HG03354 (cell line): Measurements from ENCODE around the gene CFD.
"Not testable (repeated sequence)": the region's sequence is repeated elsewhere in the genome, so short reads cannot be mapped to it uniquely, and the experiment has no call there.

Experiments used
- ATAC-seq: cut with Tn5 transposase; IDR thresholded peaks from one replicate; pipeline ENCODE4 v1.9.1; 2021; ENCODE audit warnings: mild to moderate bottlenecking; ENCODE audit not compliant: unreplicated experiment, poor library complexity, severe bottlenecking

The CFD gene

DNA sequence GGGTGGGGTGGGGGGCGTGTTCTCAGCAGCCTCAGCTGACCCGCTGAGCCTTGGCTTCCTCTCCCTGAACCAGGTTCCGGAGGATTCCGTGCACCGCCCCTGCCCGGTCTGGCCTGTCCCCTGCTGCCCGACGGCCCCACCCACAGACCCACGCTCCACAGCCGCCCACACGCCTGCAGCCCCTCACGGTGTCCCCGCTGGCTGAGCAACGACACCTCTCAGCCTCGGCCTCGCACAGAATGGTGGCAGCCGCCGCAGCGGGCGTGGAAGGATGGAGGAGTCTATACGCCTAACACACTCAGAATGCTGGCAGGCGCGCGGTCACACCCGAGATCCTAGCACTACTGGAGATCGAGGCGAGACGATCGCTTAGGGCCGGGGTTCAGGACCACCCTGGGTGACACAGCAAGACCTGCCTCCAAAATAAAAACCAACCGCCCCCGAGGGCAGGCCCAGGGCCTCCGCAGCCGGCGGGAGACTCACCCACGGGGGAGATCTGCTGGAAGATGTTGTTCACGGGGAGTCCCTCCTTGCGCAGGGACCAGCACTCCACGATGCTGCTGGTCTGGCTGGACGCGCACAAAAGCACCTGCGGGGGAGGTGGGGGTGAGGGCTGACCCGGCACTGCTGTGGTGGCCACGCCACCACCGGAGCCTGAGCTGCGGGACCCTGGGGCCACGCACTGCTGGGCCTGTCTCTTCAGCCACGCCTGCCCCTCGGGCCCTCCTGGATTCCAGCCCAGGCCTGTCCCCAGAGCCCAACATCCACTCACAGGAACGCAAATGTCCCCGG is 25.2 kb downstream of the CFD start:
- no peak for ATAC-seq

- ATAC-seq, result no peak
Observed at GRCh38 chr19:885536-886224, 26.2 kb downstream of the CFD start.

DNA sequence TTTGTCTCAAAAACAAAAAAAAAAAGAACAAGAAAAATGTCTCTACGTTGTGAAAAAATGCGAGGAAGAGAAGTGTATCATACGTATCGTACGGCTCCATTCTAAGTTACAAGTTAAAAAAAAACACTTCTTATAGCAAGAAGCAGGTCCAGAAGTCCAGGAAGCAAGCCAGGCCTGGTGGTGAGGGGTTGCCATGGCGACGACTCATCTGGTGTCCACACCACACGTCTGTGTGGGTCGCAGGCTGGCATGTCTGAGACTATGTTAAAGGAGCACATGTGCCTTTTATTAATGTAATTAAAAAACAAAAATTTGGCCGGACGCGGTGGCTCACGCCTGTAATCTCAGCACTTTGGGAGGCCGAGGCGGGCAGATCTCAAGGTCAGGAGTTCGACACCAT is 27.6 kb downstream of the CFD start:
- ATAC-seq, result no peak

DNA sequence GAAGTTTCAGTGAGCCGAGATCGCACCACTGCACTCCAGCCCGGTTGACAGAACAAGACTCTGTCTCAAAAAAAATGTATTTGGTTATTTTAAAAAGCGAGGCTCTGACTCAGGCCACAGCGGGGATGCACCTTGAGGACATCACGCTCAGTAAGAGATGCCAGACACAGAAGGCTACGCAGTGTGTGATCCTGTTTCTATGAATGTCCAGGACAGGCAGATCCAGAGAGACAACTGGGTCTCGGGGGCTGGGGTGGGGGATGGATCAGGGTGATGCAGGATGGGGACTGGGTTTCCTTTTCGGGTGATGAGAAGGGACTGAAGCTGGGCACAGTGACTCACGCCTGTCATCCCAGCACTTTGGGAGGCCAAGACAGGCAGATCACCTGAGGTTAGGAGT is 28.1 kb downstream of the CFD start:
- ATAC-seq, result no peak

DNA sequence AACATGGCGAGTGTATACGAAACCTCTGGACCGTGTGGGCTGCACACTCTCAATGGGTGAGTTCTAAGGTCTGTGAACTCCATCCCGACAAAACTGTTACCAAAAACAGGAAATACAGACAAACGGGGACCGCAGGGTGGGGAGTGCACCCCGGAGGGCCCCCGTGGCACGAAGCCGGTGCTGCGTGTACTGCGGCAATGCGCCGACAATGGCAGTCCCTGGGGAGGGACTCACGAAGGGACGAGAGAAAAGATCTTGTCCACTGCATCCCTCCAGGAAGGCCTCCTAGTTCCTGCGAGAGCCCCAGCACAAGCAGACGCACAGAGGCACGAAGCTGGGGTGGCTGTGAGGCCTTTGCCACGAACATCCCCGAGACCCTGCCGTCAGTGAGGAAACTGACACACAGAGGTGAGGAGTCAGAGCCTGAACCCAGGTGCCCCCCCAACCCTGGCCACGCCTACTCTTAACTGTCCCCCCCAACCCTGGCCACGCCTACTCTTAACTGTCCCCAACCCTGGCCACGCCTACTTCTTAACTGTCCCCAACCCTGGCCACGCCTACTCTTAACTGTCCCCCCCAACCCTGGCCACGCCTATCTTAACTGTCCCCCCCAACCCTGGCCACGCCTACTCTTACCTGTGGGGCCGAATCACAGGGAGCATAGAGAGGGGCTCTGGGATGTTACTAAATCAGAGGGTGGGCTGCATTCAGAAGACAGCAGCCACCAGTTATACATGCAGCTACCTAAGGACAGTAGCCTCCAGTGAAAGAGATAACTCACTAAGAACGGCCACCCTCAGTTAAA is 29.3 kb downstream of the CFD start:
- ATAC-seq, result no peak

- no peak for ATAC-seq
Observed at GRCh38 chr19:889662-890295, 30.3 kb downstream of the CFD start.

GRCh38 chr19:890831-891230 is 31.4 kb downstream of the CFD start:
- no peak for ATAC-seq

DNA sequence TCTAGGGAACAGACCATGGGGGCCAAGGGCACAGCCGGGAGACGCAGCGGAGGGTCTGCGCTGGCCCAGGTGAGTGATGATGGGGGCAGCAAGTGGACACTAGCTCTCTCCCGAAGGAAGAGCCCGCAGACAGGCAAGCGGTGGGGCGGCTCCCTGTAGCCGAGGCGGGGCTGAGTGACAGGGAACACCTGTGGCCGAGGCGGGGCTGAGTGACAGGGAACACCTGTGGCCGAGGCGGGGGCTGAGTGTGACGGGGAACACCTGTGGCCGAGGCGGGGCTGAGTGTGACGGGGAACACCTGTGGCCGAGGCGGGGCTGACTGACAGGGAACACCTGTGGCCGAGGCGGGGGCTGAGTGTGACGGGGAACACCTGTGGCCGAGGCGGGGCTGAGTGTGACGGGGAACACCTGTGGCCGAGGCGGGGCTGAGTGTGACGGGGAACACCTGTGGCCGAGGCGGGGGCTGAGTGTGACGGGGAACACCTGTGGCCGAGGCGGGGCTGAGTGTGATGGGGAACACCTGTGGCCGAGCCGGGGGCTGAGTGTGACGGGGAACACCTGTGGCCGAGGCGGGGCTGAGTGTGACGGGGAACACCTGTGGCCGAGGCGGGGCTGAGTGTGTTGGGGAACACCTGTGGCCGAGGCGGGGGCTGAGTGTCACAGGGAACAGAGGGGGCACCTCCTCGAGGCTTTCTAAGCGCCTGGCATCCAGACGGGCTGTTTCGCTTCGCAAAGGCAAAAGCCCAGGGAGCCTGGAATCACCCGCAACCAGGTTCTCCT is 32.1 kb downstream of the CFD start:
- not testable (repeated sequence) for ATAC-seq

DNA sequence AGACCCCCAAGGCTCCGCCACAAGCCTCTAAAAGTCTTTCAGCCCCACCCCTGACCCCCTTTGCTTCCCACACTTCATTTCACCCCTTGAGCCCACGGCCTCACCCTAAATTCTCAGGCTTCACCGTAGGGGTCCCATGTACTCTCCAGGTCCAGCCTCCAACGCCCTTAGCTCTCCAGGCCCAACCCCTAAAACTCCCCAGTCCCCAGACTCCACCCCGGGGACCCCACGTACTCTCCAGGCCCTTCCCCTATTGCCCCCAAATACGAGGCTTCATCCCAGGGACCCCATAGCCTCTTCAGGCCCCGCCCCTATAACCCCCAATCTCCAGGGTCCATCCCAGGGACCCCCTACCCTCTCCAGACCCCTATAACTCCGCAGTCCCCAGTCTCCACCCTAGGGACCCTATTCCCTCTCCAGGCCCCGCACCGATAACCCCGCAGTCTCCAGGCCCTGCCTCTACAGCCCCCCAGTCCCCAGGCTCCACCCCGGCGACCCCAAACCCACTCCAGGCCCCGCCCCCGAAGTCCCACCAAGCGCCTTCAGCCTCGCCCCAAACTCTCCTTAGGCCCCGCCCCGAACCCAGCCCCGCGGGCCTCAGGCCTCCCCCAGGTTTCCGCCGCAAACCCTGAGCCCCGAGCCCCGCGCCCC is 32.9 kb downstream of the CFD start:
- ATAC-seq, result no peak

DNA sequence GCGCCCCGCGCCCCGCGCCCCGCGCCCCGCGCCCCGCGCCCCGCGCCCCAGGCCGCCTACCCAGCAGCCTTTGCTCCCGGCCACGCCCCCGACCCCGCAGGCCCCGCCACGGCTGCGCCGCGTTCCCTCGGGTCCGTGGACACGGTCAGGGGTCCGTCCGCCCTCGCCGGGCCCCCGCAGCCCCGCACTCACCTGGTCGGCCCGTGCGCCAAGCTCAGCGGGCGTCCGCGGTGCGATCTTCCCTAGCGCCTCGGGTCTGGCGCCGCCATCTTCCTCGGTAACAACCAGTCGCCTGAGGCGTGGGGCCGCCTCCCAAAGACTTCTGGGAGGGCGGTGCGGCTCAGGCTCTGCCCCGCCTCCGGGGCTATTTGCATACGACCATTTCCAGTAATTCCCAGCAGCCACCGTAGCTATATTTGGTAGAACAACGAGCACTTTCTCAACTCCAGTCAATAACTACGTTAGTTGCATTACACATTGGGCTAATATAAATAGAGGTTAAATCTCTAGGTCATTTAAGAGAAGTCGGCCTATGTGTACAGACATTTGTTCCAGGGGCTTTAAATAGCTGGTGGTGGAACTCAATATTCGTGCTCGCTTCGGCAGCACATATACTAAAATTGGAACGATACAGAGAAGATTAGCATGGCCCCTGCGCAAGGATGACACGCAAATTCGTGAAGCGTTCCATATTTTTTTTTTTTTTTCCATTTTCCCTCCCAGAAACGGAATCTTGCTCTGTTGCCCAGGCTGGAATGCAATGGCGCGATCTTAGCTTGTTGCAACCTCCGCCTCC is 33.6 kb downstream of the CFD start, which contains the start of the genes MED16 and RNU6-9:
Gene MED16 (minus strand): TSS at position 294 of the 796 bp plus-strand sequence. CDS start 2,056 bp downstream, outside the sequence.
Gene RNU6-9 (plus strand): TSS at position 591 of the 796 bp plus-strand sequence.
- peak; percentile 86 for ATAC-seq

DNA sequence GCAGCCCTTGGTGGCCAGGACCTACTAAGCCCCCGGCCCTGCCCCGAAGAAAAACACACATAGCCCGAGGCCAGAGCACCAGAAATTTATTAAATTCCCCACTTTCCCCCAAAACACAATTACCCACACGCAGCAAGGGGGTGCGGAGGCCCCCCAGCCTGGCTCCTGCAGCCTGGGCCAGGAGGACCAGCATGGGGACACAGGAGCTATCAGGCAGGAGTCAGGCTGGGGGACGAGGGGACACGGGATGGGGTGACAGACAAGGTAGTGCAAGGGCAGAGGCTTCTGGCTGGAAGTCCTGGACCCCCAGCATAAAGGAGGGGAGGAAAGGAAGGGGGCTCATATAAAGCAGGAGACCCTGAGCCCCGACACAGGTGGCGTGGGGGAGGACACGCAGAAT is 37.0 kb downstream of the CFD start:
- no peak for ATAC-seq

- no peak for ATAC-seq
Observed at GRCh38 chr19:896999-897398, 37.5 kb downstream of the CFD start.

DNA sequence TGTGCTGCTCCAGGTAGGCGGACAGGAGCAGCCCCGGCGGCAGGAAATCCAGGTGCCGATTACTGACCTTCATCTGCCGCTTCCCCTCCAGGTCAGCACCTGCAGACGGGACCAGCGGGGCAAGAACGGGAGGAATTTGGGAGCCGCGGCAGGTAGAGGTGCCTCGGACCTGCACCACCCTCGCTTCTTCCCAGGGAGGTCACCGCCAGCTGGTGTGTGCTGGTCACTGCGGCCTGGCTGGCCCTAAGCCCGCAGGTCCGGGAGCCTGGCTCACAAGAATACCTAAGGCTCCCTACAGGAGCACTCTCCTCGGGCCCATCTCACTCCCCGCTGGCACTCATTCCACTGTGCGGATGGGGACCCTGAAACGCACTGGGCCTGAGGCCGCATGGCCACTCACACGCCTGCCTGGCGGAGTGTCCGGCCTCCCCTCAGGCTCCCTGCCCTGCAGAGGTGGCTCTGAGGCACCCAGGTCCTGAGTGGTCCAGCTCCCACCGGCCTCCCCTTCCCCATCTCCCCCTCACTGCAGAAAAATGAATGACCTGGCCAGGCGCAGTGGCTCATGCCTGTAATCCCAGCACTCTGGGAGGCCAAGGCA is 38.1 kb downstream of the CFD start:
- ATAC-seq, result no peak

GRCh38 chr19:898663-899062 is 39.2 kb downstream of the CFD start:
- ATAC-seq, result no peak

DNA sequence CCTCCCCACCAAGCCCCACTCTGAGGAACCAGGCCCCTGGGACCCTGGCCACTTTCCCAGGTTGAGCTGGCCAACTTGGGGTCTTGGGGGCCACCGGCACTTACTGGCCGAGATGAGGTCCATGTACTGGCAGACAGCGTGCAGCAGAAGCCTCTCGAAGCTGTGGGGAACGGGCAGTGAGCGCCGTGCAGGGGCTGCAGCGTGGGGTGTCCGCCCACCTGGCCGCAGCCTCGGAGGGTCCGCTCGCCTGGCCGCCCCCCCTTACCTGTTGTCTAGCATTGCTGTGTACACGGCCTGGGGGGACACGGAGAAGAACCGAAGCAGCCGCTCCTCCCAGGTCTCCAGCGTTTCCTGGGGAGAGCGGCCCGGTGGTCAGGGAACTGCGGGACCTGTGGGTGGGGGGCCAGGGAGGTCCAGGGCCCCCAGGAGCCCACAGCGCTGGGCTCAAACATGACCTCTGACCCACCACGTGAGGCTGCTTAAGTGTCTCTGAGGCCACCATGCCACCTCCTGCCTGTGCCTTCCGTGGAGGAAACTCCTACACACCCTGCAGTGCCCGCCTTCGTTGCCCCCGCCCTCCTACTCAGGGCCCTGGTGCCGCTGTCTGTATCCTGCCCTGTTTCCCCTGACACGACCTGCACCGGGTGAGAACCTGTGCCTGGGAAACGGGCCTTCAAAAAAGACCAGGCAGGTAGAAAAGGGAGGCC is 40.0 kb downstream of the CFD start:
- ATAC-seq, result no peak

- no peak for ATAC-seq
Observed at GRCh38 chr19:900043-900301, 40.5 kb downstream of the CFD start.
